ENCODE measurements around the gene TSEN2. TPM values are rescaled to one million over a fixed set of nuclear protein-coding genes. Genes with fewer than 3 reads are reported as not detected.

Gene TSEN2
- total and polyA plus RNA-seq, 2 of the 13 experiments (the other 11 are each of a cell fraction or from before 2014, with no cell fraction given): 11.0 to 17.3 TPM

DNA sequence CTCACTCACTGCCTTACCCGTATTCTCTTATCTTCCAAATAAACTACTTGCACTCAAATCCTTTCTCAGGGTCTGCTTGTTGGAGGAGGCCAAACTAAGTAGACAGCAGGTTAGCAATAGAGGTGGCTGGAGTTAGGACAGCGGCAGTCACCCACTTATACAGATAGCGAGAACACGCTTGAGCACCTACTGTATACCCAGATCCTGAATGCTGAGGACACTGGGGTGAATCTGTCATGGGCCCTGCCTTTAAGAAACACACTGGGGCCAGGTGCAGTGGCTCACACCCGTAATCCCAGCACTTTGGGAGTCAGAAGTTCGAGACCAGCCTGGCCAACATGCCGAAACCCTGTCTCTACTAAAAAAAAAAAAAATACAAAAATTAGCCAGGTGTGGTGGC is 38.0 kb upstream of the TSEN2 start:
- POLR2A ChIA-PET: no interaction called here
- no peaks in the 10 kb centered on the region for H3K36me3 ChIP-seq (replicated peaks in 1 of 2; ENCODE audit: control insufficient read depth in 1 of 2, insufficient read depth in 2 of 2, low read length in 2 of 2)
- TF ChIP-seq SP4 (CRISPR knock-in tag; IDR thresholded peaks at IDR 0.05): no peak
- TF ChIP-seq ZKSCAN8 (CRISPR knock-in tag; IDR thresholded peaks at IDR 0.05; ENCODE audit: borderline replicate concordance): peak; percentile 46; the same call in 1 of the 2 replicates
- no peak overlapping the region for H3K4me2 ChIP-seq (ENCODE audit: low read depth, low read length)
- in situ Hi-C loops (cut with HindIII; ENCODE audit: extremely low pct_ligation_motif_present, low pct_unique_long_range_greater_than_20kb) (no loop called here), intact Hi-C loops (cut with micrococcal nuclease; ENCODE audit: unreplicated experiment) (no loop called here)
- H3K4me1 ChIP-seq (ENCODE audit: insufficient read depth, low read length): peaks cover 62% of the 10 kb centered on the region
- no peak overlapping the region for H3K27ac ChIP-seq (ENCODE audit: extremely low read length, insufficient read depth, low read length)
- CTCF ChIA-PET (ENCODE audit: low intra/inter-chr PET ratio, low total read pairs): no interaction called here
- H3K9ac ChIP-seq (ENCODE audit: insufficient read depth, low read depth, low read length): no peak overlapping the region
- no peak overlapping the region for H2AFZ ChIP-seq (ENCODE audit: low read length)
- no peak overlapping the region for H3K4me3 ChIP-seq (replicated peaks in 1 of 3; ENCODE audit: insufficient read depth in 1 of 3, low read depth in 2 of 3, low read length in 3 of 3)
- H3K79me2 ChIP-seq (ENCODE audit: insufficient read depth, low read length): no peaks in the 10 kb centered on the region
- FAIRE-seq (no peak), DNase-seq (ENCODE audit: low spot score) (no peak), ATAC-seq (no peak)
- no peaks in the 10 kb centered on the region for H3K9me3 ChIP-seq (ENCODE audit: low read length)
- H3K27me3 ChIP-seq (ENCODE audit: control insufficient read depth in 1 of 2, insufficient read depth in 2 of 2, low read length in 2 of 2): no peaks in the 10 kb centered on the region
- WGBS (ENCODE audit: low lambda C conversion rate): 95% methylated on average over 7 of the region's 7 CpGs
- BruUV-seq (replicated peaks): no TSS peak
- no peaks in the 10 kb centered on the region for H4K20me1 ChIP-seq (ENCODE audit: insufficient read depth, low read length)

- no peak overlapping the region for H3K4me2 ChIP-seq (ENCODE audit: low read depth, low read length)
- in situ Hi-C loops (cut with HindIII; ENCODE audit: extremely low pct_ligation_motif_present, low pct_unique_long_range_greater_than_20kb) (no loop called here), intact Hi-C loops (cut with micrococcal nuclease; ENCODE audit: unreplicated experiment) (no loop called here)
- BruUV-seq (replicated peaks): no TSS peak
- H3K9me3 ChIP-seq (ENCODE audit: low read length): no peaks in the 10 kb centered on the region
- WGBS (ENCODE audit: low lambda C conversion rate): over 99% methylated on average over 4 of the region's 4 CpGs
- no peaks in the 10 kb centered on the region for H3K79me2 ChIP-seq (ENCODE audit: insufficient read depth, low read length)
- CTCF ChIA-PET (ENCODE audit: low intra/inter-chr PET ratio, low total read pairs): no interaction called here
- POLR2A ChIA-PET: no interaction called here
- no peak for ATAC-seq
- H3K9ac ChIP-seq (ENCODE audit: insufficient read depth, low read depth, low read length): no peak overlapping the region
- no peak overlapping the region for H3K27ac ChIP-seq (ENCODE audit: extremely low read length, insufficient read depth, low read length)
- no peak for FAIRE-seq
- H3K36me3 ChIP-seq (replicated peaks in 1 of 2; ENCODE audit: control insufficient read depth in 1 of 2, insufficient read depth in 2 of 2, low read length in 2 of 2): no peaks in the 10 kb centered on the region
- no peak overlapping the region for H2AFZ ChIP-seq (ENCODE audit: low read length)
- no peak for DNase-seq (ENCODE audit: low spot score)
- H3K4me1 ChIP-seq (ENCODE audit: insufficient read depth, low read length): peaks cover 69% of the 10 kb centered on the region
- H3K27me3 ChIP-seq (ENCODE audit: control insufficient read depth in 1 of 2, insufficient read depth in 2 of 2, low read length in 2 of 2): no peaks in the 10 kb centered on the region
- H4K20me1 ChIP-seq (ENCODE audit: insufficient read depth, low read length): no peaks in the 10 kb centered on the region
- H3K4me3 ChIP-seq (replicated peaks in 1 of 3; ENCODE audit: insufficient read depth in 1 of 3, low read depth in 2 of 3, low read length in 3 of 3): no peak overlapping the region
- TF ChIP-seq, protein P1, sequence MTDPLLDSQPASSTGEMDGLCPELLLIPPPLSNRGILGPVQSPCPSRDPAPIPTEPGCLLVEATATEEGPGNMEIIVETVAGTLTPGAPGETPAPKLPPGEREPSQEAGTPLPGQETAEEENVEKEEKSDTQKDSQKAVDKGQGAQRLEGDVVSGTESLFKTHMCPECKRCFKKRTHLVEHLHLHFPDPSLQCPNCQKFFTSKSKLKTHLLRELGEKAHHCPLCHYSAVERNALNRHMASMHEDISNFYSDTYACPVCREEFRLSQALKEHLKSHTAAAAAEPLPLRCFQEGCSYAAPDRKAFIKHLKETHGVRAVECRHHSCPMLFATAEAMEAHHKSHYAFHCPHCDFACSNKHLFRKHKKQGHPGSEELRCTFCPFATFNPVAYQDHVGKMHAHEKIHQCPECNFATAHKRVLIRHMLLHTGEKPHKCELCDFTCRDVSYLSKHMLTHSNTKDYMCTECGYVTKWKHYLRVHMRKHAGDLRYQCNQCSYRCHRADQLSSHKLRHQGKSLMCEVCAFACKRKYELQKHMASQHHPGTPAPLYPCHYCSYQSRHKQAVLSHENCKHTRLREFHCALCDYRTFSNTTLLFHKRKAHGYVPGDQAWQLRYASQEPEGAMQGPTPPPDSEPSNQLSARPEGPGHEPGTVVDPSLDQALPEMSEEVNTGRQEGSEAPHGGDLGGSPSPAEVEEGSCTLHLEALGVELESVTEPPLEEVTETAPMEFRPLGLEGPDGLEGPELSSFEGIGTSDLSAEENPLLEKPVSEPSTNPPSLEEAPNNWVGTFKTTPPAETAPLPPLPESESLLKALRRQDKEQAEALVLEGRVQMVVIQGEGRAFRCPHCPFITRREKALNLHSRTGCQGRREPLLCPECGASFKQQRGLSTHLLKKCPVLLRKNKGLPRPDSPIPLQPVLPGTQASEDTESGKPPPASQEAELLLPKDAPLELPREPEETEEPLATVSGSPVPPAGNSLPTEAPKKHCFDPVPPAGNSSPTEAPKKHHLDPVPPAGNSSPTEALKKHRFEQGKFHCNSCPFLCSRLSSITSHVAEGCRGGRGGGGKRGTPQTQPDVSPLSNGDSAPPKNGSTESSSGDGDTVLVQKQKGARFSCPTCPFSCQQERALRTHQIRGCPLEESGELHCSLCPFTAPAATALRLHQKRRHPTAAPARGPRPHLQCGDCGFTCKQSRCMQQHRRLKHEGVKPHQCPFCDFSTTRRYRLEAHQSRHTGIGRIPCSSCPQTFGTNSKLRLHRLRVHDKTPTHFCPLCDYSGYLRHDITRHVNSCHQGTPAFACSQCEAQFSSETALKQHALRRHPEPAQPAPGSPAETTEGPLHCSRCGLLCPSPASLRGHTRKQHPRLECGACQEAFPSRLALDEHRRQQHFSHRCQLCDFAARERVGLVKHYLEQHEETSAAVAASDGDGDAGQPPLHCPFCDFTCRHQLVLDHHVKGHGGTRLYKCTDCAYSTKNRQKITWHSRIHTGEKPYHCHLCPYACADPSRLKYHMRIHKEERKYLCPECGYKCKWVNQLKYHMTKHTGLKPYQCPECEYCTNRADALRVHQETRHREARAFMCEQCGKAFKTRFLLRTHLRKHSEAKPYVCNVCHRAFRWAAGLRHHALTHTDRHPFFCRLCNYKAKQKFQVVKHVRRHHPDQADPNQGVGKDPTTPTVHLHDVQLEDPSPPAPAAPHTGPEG (CRISPR knock-in tag; IDR thresholded peaks at IDR 0.05): no peak
- no peak for TF ChIP-seq YY1 (IDR thresholded peaks at IDR 0.05; ENCODE audit: insufficient read depth, insufficient replicate concordance, low read depth, low read length)
- TF ChIP-seq, protein P2, sequence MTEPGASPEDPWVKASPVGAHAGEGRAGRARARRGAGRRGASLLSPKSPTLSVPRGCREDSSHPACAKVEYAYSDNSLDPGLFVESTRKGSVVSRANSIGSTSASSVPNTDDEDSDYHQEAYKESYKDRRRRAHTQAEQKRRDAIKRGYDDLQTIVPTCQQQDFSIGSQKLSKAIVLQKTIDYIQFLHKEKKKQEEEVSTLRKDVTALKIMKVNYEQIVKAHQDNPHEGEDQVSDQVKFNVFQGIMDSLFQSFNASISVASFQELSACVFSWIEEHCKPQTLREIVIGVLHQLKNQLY (CRISPR knock-in tag; IDR thresholded peaks at IDR 0.05): no peak
- no peak for TF ChIP-seq CENPT (CRISPR knock-in tag; IDR thresholded peaks at IDR 0.05; ENCODE audit: low read depth)
- no peak for TF ChIP-seq ZBTB46 (CRISPR knock-in tag; IDR thresholded peaks at IDR 0.05; ENCODE audit: borderline replicate concordance)
- TF ChIP-seq, protein P3, sequence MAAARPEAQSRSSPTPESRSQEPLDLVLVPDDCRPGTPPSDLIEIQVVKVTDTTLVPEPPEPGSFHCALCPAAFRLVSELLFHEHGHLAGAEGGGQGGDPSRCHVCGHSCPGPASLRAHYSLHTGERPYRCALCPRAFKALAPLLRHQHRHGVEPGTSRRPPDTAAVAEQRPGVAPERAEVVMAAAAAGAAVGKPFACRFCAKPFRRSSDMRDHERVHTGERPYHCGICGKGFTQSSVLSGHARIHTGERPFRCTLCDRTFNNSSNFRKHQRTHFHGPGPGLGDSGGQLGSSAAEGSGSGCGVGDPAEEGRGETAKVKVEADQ (CRISPR knock-in tag; IDR thresholded peaks at IDR 0.05; ENCODE audit: borderline replicate concordance): no peak
- no peak for TF ChIP-seq ZNF326 (CRISPR knock-in tag; IDR thresholded peaks at IDR 0.05; ENCODE audit: borderline replicate concordance)
- TF ChIP-seq HOXA5 (CRISPR knock-in tag; IDR thresholded peaks at IDR 0.05): no peak
These were observed 37.2 kb upstream of the TSEN2 start for GRCh38 chr3:12447075-12447474.
